ENCODE data around the gene SSNA1.

Gene SSNA1

DNA sequence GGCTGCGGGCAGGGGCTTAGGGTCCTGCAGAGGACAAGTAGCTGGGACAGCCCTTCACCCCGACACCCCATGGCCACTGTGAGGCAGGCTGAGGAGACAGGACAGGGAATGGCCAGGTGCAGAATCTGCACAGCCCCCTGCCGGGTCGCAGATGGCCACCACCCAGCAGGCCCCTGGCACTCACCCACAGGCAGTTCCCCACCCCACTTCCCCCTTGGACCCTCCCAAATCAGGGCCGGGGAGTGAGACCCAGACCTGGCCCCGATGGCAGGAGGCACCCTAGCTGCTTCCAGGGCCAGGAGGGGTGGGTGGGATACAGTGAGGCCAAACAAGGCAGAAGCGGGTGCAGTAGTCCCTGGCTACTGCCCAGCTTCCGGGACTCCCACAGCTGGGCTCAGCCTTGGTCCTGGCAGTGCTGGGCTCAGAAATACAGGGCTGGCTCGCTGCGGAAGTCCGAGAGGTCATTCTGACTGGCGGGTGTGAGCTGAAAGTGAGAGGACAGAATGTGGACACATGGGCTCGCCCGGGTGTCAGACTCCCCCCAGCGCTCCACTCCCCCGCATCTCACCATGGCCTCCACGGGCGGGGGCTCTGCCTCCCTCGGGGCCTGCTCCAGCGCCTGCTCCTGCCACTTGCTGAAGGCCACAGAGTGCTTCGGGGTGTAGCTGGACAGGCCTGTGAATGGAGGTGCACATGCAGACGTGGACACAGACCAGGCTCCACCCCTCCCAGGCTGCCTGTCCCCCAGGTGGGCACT is 3.4 kb downstream of the SSNA1 start:
- TF ChIP-seq CTCF (IDR thresholded peaks at IDR 0.05), result no peak

DNA sequence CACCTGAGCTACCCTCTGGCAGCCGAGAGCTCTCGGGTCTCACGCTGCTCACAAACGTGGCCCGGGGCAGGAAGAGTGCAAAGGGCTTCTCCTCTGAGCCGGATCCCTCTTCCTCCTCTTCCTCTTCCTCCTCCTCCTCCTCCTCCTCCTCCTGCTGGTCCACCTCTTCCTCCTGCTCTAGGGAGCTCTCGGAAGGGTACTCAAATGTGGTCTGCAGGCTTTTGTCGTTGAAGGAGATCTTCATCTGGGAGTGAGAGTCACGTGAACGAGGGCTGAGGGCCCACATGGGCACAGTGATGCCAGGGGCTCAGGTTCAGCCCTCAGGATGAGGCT is 3.9 kb downstream of the SSNA1 start:
- no peak for TF ChIP-seq CTCF (IDR thresholded peaks at IDR 0.05)

- no peak for TF ChIP-seq CTCF (IDR thresholded peaks at IDR 0.05)
Measured at GRCh38 chr9:137192859-137193258, 4.4 kb downstream of the SSNA1 start.

DNA sequence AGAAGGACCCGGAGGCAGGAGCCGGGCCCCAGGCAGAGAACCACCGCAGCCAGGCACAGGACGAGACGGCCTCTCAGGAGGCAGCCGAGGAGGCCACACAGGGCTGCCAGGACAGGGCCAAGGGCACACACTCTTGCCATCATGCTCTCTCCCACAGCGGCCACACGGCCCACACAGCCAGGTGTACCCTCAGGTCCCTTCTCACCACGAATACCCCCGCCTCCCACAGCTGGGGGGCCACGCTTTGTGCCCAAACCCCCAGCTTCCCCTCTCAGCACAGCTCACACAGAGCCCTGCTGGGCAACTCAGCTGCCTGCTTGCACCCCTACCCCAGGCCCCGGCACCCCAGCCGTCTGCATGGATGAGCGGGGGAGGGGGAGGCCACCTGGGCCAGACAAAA is 5.3 kb downstream of the SSNA1 start:
- no peak for TF ChIP-seq CTCF (IDR thresholded peaks at IDR 0.05)

- TF ChIP-seq CTCF (IDR thresholded peaks at IDR 0.05), result no peak
Measured at GRCh38 chr9:137194388-137194787, 5.9 kb downstream of the SSNA1 start.

GRCh38 chr9:137194909-137195308 is 6.4 kb downstream of the SSNA1 start:
- no peak for TF ChIP-seq CTCF (IDR thresholded peaks at IDR 0.05)

DNA sequence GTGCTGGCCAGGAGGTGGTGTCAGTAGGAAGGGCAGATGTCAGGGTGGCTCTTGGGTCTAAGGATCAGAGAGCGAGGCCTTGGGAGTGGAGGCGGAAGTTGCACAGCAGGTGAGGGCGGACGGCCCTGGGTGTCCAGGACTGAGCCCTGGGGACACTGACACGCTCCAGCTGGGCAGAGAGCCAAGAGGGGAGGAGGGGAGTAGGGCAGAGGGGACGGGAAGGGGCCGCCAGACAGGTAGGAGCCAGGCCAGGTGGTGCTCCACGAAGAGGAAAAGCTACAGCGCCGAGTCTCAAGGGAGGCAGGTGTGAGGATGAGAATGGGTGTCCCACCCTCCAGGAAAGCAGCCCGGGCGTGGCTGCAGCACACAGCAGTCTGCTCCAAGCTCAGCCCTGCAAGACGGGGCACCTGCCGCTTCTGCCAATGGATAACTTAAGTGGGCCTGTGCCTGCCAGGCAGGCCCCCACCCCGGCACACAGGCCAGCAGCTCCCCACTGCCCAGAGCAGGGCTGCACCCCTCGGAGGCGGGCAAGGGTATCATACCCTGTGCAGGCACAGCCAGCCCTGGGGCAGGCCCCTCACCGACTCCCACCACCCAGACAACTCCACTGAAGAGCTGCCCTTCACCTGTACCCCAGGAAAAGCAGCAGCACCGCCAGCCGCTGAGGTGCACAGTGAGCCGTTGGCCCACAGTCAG is 7.2 kb downstream of the SSNA1 start:
- no peak for TF ChIP-seq CTCF (IDR thresholded peaks at IDR 0.05)
